Endothelial cell of umbilical vein (primary cell): ENCODE measurements around the gene INPP1. TPM values are rescaled to one million over a fixed set of nuclear protein-coding genes. Genes with fewer than 3 reads are reported as not detected.

ENCODE experiments used
- BruUV-seq: library from RNA; stranded (reverse); fragments of 400-500 nt; replicated peaks from 2 replicates; lab custom pipeline; 2021; lab: Mats Ljungman, UMichigan
- CTCF ChIA-PET: fragments of 300-600, 350-600 bp; sonication (Branson Sonifier 250); formaldehyde crosslinking; loops from one replicate; lab custom pipeline; 2021; ENCODE audit warnings: antibody characterized with exemption, inconsistent platforms; lab: Charles Lee
- POLR2A ChIA-PET: fragments of 300-600, 350-600 bp; sonication (Branson Sonifier 250); formaldehyde crosslinking; loops from one replicate; lab custom pipeline; 2021; ENCODE audit warnings: antibody characterized with exemption, inconsistent platforms; lab: Charles Lee
- DNase-seq: peaks from one replicate; pipeline ENCODE4 v3.0.0-alpha.2; 2011; ENCODE audit warnings: low read depth, low spot score
- FAIRE-seq: peaks from 2 replicates; lab custom pipeline; 2011; peaks lifted over from hg19 to GRCh38; lab: Jason Lieb, UNC
- H2AFZ ChIP-seq: 2 replicates; pipeline ENCODE4 v1.6.0; 2012; ENCODE audit warnings: low read depth, low read length, control low read depth, inconsistent platforms
- H3K27ac ChIP-seq: 2 replicates; pipeline ENCODE4 v1.5.1; 2011; ENCODE audit warnings: low read depth, mild to moderate bottlenecking, control low read depth, low read length, moderate library complexity; ENCODE audit not compliant: insufficient read depth
- H3K27me3 ChIP-seq, 2 experiments: 2 replicates each; pipeline versions ENCODE4 v1.6.0 to v1.6.1; 2011; ENCODE audit warnings: low read length in 2 of 2, mixed read lengths in 1 of 2; ENCODE audit not compliant: control insufficient read depth in 2 of 2, insufficient read depth in 2 of 2
- H3K36me3 ChIP-seq, 2 experiments: 2 replicates in 1 of 2; 3 replicates in 1 of 2; pipeline ENCODE4 v1.5.1; 2011; ENCODE audit warnings: low read length in 2 of 2, mild to moderate bottlenecking in 1 of 2, moderate library complexity in 1 of 2; ENCODE audit not compliant: control insufficient read depth in 2 of 2, insufficient read depth in 2 of 2; ENCODE audit errors: extremely low read depth in 1 of 2
- H3K4me1 ChIP-seq: 3 replicates; pipeline ENCODE4 v1.5.1; 2011; ENCODE audit warnings: mild to moderate bottlenecking, low read length; ENCODE audit not compliant: control insufficient read depth, insufficient read depth; ENCODE audit errors: extremely low read depth
- H3K4me2 ChIP-seq: 2 replicates; pipeline ENCODE4 v1.6.1; 2011; ENCODE audit warnings: low read length, control low read depth, mixed read lengths; ENCODE audit not compliant: insufficient read depth
- H3K4me3 ChIP-seq, 3 experiments: fragments of 200-600 bp in 1 of 3; sonication (generic), shearing (Covaris generic) in 1 of 3; replicated peaks in 1 of 3; 2 replicates each; pipeline ENCODE4 v1.5.1; 2011 to 2016; ENCODE audit warnings: control low read depth in 3 of 3, low read length in 3 of 3, mild to moderate bottlenecking in 2 of 3, inconsistent platforms in 1 of 3, low read depth in 1 of 3, moderate library complexity in 1 of 3; ENCODE audit not compliant: insufficient read depth in 1 of 3
- H3K79me2 ChIP-seq: 2 replicates; pipeline ENCODE4 v1.6.0; 2012; ENCODE audit warnings: low read length, inconsistent platforms; ENCODE audit not compliant: control insufficient read depth, insufficient read depth
- H3K9ac ChIP-seq: replicated peaks from 2 replicates; pipeline ENCODE3; 2011; ENCODE audit warnings: low read length, control low read depth; ENCODE audit not compliant: insufficient read depth; ENCODE audit errors: extremely low read depth
- H3K9me1 ChIP-seq: replicated peaks from 3 replicates; pipeline ENCODE4 v1.6.0; 2011; ENCODE audit warnings: mild to moderate bottlenecking, low read length; ENCODE audit not compliant: control insufficient read depth, insufficient read depth; ENCODE audit errors: extremely low read depth
- H3K9me3 ChIP-seq: replicated peaks from 2 replicates; pipeline ENCODE4 v1.5.1; 2012; ENCODE audit warnings: low read length, inconsistent platforms; ENCODE audit not compliant: control insufficient read depth, insufficient read depth
- H4K20me1 ChIP-seq: replicated peaks from 2 replicates; pipeline ENCODE3; 2011; ENCODE audit warnings: mild to moderate bottlenecking, low read length; ENCODE audit not compliant: control insufficient read depth, insufficient read depth; ENCODE audit errors: extremely low read depth
- CTCF ChIP-seq, 2 donors: IDR thresholded peaks; 1 replicate in 1 of 2; 2 replicates in 1 of 2; pipeline ENCODE4 v1.5.1; 2011; ENCODE audit warnings: low read length in 2 of 2, mild to moderate bottlenecking in 2 of 2, moderate library complexity in 2 of 2, control low read depth in 1 of 2, inconsistent platforms in 1 of 2, low read depth in 1 of 2; ENCODE audit not compliant: insufficient read depth in 1 of 2; ENCODE audit errors: extremely low read depth in 1 of 2
- EZH2 ChIP-seq: IDR thresholded peaks from 2 replicates; pipeline ENCODE4 v1.6.1; 2012; ENCODE audit warnings: borderline replicate concordance, low read depth, mild to moderate bottlenecking, moderate library complexity, low read length, inconsistent platforms; ENCODE audit not compliant: severe bottlenecking
- FOS ChIP-seq: IDR thresholded peaks from 2 replicates; pipeline ENCODE4 v1.6.1; 2011; ENCODE audit warnings: mild to moderate bottlenecking, low read length, moderate library complexity, borderline replicate concordance; ENCODE audit not compliant: insufficient read depth
- GATA2 ChIP-seq: IDR thresholded peaks from 2 replicates; pipeline ENCODE4 v1.7.0; 2011; ENCODE audit warnings: low read depth, mild to moderate bottlenecking, moderate library complexity, mixed read lengths, low read length; ENCODE audit not compliant: insufficient read length, insufficient read depth
- JUN ChIP-seq: IDR thresholded peaks from 2 replicates; pipeline ENCODE4 v1.6.1; 2011; ENCODE audit warnings: borderline replicate concordance, low read depth; ENCODE audit not compliant: insufficient read length, insufficient read depth
- MYC ChIP-seq: IDR thresholded peaks from one replicate; pipeline ENCODE4 v1.6.1; 2011; ENCODE audit warnings: mild to moderate bottlenecking, low read depth, low read length
- POLR2A ChIP-seq: IDR thresholded peaks from 2 replicates; pipeline ENCODE4 v1.6.1; 2012; ENCODE audit warnings: low read depth, mild to moderate bottlenecking, control low read depth, low read length
- POLR2AphosphoS5 ChIP-seq: IDR thresholded peaks from 2 replicates; pipeline ENCODE4 v1.6.1; 2012; ENCODE audit warnings: low read depth, mild to moderate bottlenecking, control low read depth, low read length, moderate library complexity; ENCODE audit not compliant: insufficient read depth
- dilution Hi-C: fragments of 300-500 bp; cut with MboI; formaldehyde crosslinking; loops from one replicate; pipeline ENCODE4 v1.15.0; 2019; ENCODE audit warnings: low sequenced_read_pairs; ENCODE audit not compliant: extremely low pct_ligation_motif_present
- intact Hi-C: fragments of 100-400 bp; cut with micrococcal nuclease; formaldehyde crosslinking; loops from one replicate; pipeline ENCODE4 v1.10.0; 2022
- polyA plus RNA-seq, 4 experiments: library from polyadenylated mRNA; depleted of rRNA in 3 of 4; stranded (reverse) in 3 of 4; unstranded in 1 of 4; fragments of >200 nt; gene quantifications; 2 replicates each; pipeline versions ENCODE4 v1.2.1 to v1.2.3, GENCODE V29; 2011 to 2012; ENCODE audit warnings: missing spikeins in 1 of 4
- total RNA-seq: library from RNA; stranded (reverse); gene quantifications from 2 replicates; pipeline ENCODE4 v1.2.3, GENCODE V29; 2021
- TF ChIP-seq, protein P1 (sequence below): IDR thresholded peaks from 2 replicates; pipeline ENCODE4 v1.6.1; 2011; ENCODE audit not compliant: insufficient read depth, insufficient read length

INPP1 gene
- total and polyA plus RNA-seq, 2 donors (not counting 3 experiments of a cell fraction or from before 2014, with no cell fraction given), result 10.6 to 36.8 TPM

GRCh38 chr2:190362894-190363293, 19.5 kb downstream of the INPP1 start:
- BruUV-seq, result no TSS peak
- TF ChIP-seq FOS, result no peak
- no peak for TF ChIP-seq CTCF (IDR thresholded peaks at IDR 0.05; ENCODE audit: extremely low read depth in 1 of 2, insufficient read depth in 1 of 2, low read depth in 1 of 2, low read length in 2 of 2)
- no peak for TF ChIP-seq GATA2
- no peak for TF ChIP-seq EZH2
- no peak for TF ChIP-seq JUN
- no peak for TF ChIP-seq MYC
- TF ChIP-seq, protein P1, sequence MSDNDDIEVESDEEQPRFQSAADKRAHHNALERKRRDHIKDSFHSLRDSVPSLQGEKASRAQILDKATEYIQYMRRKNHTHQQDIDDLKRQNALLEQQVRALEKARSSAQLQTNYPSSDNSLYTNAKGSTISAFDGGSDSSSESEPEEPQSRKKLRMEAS, result no peak
- TF ChIP-seq POLR2A, result no peak
- no peak for TF ChIP-seq POLR2AphosphoS5
- H3K27ac ChIP-seq, result no peak overlapping the region
- CTCF ChIA-PET, result interaction anchor here (1.3 kb wide), 1 partner anchor 34 kb away, joined by 3 read pairs; no protein-coding TSS in a partner anchor
- no peak overlapping the region for H3K4me2 ChIP-seq
- peaks cover 2% of the 10 kb centered on the region for H3K79me2 ChIP-seq
- H3K9ac ChIP-seq, result no peak overlapping the region
- no peak for DNase-seq
- intact Hi-C loops, result no loop called here
- POLR2A ChIA-PET, result no interaction called here
- H2AFZ ChIP-seq, result no peak overlapping the region
- dilution Hi-C loops, result no loop called here
- H3K4me1 ChIP-seq, result peaks cover 5% of the 10 kb centered on the region
- no peak for FAIRE-seq
- H3K27me3 ChIP-seq, result no peaks in the 10 kb centered on the region
- no peaks in the 10 kb centered on the region for H3K9me3 ChIP-seq
- H3K36me3 ChIP-seq, result peaks cover 2 to 5% of the 10 kb centered on the region in 2 experiments
- peaks cover 2% of the 10 kb centered on the region for H4K20me1 ChIP-seq
- H3K4me3 ChIP-seq, result no peak overlapping the region
- H3K9me1 ChIP-seq, result no peaks in the 10 kb centered on the region
